Left kidney (tissue), 2 donors: ENCODE data around the gene ARHGEF2. TPM values are rescaled to one million over a fixed set of nuclear protein-coding genes. Genes with fewer than 3 reads are reported as not detected.
A peak's percentile ranks its signal among the peaks of the same experiment; 100 is the strongest.
"Not testable (repeated sequence)": the region's sequence is repeated elsewhere in the genome, so short reads cannot be mapped to it uniquely, and the experiment has no call there.

ENCODE experiments used
- DNase-seq: peaks from one replicate; pipeline ENCODE4 v3.0.0-alpha.2; 2013
- polyA plus RNA-seq: library from polyadenylated mRNA; unstranded; fragments of 120-200 nt; gene quantifications from one replicate; pipeline ENCODE4 v1.2.1, GENCODE V29; 2013; ENCODE audit not compliant: insufficient read length

The ARHGEF2 gene
- polyA plus RNA-seq, 1 donor: 86.7 TPM

DNA sequence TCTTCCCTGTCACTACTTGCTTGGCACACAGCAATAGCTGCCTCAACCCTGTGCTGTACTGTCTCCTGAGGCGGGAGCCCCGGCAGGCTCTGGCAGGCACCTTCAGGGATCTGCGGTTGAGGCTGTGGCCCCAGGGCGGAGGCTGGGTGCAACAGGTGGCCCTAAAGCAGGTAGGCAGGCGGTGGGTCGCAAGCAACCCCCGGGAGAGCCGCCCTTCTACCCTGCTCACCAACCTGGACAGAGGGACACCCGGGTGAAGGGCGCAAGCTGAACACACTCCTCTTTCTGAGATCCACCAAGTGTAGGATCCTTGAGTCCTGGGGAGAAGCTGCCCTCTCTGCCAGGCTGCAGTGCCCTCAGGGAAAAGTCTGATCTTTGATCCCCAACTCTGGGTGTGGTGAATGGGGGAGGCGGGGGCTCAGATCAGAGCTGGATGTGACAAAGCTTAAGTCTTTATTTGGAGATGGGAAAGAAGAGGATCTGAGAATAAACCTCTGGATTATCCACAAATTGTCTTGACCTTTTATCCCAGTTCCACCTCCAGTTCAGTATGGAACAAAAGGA is 35.7 kb downstream of the ARHGEF2 start:
- no peak for DNase-seq

DNA sequence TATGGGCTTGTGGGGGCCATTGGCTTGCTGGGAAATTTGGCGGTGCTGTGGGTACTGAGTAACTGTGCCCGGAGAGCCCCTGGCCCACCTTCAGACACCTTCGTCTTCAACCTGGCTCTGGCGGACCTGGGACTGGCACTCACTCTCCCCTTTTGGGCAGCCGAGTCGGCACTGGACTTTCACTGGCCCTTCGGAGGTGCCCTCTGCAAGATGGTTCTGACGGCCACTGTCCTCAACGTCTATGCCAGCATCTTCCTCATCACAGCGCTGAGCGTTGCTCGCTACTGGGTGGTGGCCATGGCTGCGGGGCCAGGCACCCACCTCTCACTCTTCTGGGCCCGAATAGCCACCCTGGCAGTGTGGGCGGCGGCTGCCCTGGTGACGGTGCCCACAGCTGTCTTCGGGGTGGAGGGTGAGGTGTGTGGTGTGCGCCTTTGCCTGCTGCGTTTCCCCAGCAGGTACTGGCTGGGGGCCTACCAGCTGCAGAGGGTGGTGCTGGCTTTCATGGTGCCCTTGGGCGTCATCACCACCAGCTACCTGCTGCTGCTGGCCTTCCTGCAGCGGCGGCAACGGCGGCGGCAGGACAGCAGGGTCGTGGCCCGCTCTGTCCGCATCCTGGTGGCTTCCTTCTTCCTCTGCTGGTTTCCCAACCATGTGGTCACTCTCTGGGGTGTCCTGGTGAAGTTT is 36.4 kb downstream of the ARHGEF2 start:
- no peak for DNase-seq

DNA sequence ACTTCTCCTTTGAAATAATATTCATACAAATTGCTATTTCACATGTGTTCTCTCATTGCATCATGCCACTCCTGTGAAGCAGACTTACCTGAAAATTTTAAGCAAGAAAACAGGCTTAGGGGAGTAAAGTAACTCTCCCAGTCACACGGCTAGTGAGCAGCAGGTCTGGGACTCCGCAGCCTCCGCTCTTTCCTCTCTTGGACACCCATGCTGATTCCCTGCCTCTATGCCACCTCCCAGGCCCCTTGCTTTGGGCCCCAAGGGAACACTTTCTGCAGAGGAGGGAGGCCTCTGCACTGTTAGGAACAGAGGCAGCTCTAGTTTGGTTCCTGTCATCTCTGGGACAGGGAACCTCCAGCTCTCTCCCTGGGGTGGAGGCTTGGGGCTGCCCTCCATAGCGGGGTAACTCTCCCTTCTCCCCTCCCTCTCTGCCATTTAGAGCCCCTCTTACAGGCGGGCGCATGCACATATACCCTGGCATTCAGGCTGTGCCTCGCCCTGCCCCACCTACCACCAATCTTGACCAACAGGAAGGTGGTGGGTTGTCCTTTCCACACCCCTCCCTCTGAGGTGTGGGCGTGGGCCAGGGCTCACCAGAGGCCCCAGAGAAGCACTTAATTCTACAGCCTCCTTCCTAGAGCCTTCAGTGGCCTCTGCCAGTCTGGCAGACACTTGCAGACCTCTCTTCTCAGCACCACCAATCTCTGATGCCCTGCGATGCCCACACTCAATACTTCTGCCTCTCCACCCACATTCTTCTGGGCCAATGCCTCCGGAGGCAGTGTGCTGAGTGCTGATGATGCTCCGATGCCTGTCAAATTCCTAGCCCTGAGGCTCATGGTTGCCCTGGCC is 37.1 kb downstream of the ARHGEF2 start, which contains the start of gene RXFP4:
RXFP4 (plus strand) TSS at position 646 of the 852 bp plus-strand sequence; CDS start at position 718, 72 bp downstream.
- DNase-seq: no peak

DNA sequence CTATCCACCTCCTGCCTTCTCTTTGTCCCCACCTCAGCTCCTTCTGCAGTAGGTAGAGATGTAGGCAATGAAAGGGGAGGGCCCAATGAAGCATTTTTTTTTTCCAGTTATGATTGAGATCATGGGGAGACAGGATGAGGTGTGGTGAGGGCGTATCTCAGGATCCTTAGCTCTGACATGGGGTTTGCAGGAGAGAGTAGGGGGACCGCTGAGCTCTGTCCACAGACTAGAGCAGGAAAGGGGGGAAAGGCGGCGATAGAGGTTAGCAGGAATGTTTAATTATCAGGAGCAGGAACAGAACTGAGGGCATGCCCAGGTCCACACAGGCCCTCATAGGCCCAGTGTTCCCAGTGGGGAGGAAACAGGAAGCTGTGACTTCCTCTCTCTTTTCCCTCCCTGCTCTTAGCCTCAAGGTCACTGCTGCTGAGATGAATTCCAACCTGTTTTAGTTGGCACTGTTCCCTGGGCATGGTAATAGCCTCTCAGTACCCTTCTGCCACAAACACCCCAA is 37.8 kb downstream of the ARHGEF2 start:
- DNase-seq: peak; percentile 55

DNA sequence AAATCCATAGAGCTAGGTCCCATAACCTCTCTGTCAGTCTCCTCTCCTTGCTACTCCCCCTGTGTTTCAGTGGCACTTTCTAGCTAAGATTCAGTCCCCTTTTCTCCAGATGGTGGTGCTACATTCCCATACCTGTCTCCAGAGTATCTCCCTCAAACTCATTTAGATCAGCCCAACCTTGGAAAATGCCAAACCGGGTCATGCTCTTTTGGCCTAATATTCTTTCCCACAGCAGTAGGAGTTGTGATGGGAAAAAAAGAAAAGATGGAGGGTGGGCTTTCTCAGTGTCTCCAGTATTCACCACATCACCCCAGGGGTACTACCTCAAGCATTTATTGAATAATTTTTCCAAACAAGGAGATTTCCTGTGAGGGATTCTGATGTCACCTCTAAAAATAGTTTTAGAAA is 40.1 kb downstream of the ARHGEF2 start:
- peak; percentile 77 for DNase-seq

DNA sequence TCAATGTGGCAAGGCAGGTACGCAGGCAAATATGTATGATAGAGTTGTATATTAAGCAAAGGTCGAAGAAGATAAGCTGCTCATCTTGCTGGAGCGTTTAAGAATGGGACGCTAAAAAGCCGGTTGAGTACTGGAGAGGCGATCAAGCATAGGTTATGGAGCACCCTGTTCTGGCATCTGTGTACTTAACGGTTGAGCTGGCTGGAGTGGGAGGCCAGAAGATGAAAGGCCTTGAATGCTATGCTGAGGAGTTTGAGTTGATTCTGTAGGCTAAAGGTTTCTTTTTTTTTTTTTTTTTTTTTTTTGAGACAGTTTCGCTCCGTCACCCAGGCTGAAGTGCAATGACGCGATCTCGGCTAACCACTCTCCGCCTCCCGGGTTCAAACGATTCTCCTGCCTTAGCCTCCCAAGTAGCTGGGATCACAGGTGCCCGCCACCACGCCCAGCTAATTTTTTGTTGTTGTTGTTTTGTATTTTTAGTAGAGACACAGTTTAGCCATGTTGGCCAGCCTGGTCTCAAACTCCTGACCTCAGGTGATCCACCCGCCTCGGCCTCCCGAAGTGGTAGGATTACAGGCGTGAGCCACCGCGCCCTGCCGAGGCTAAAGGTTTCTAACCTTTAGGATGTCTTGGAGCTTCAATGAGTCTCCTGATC is 43.3 kb downstream of the ARHGEF2 start:
- DNase-seq: peak; percentile 45

DNA sequence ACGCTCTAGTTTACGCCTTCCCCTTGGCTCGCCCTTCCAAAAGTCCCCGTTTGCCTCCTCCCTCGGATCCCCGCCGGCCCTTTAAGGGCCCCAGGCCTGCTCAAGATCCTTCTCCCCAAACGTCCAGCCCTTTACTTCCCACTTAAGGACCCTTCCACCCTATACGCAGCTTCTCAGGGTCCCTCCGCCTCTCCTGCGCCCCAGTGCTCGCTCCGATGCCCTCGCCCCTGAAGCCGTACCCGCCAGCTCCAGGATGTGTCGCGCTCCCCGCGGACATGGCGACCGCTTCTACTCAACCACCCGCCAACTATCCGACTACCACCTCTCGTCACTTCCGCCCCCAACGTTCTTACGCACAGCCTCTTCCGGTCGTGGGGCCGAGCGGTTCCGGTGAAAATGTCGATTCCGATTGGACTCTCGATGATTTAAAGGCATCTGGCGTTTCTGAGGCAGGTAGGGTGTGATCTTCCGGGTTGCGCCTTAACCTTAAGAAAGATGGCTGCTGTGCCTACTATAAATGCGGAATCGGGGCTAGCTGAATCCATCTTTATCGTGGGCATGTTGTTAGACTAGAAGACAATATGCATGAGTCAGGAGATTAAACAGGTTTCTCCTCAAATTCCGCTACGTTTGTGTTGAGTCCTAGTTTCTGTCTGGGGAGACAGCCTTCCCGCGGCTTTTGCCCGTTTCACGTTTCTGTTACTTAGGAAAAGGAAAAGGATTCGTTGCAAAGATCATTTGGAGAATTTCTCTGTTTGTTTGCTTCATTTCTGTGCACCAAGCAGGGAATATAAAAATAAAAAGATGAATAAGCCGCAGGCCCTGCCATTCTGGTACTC is 44.0 kb downstream of the ARHGEF2 start, which contains the start of gene KHDC4:
KHDC4 (minus strand) TSS at position 317 of the 839 bp plus-strand sequence; CDS start at position 277, 40 bp downstream.
- DNase-seq: peak; percentile 99

DNA sequence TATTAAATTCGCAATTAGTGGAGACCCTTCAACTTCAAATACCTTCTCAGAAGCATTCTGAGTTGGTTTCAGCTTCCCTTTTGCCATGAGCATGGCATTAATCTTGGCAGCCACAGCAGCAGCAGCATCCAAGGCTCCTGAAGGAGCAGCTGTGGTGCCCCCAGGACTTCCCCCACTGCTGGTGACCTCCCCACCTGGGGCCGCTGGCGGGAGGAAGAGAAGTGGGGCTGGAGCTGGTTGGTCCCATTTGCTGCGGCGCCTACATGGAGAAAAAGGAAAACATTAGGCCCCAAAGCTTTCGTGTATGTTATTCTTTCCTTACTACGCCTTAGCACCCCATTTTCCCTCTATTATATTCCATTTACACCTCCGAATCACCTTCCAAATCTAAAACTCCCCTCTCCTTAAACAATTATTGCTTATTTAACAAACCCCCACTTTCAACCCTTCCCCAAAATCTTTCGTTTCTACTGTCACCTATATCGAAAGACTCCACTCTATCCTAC is 44.7 kb downstream of the ARHGEF2 start:
- DNase-seq: peak; percentile 8

DNA sequence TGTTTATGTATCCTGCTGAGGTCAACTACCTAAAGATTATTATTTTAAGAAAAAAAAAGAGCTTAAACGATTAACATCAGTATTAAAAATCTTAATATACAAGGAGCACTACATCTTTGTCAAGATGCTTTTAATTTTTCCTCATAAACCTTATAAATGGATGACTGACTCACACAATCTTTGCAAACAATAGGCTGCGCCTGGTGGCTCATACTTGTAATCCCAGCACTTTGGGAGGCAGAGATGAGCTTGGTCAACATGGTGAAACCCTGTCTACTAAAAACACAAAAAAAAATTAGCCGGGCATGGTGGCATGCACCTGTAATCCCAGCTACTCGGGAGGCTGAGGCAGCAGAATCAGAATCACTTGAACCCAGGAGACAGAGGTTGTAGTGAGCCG is 45.9 kb downstream of the ARHGEF2 start:
- DNase-seq: no peak

DNA sequence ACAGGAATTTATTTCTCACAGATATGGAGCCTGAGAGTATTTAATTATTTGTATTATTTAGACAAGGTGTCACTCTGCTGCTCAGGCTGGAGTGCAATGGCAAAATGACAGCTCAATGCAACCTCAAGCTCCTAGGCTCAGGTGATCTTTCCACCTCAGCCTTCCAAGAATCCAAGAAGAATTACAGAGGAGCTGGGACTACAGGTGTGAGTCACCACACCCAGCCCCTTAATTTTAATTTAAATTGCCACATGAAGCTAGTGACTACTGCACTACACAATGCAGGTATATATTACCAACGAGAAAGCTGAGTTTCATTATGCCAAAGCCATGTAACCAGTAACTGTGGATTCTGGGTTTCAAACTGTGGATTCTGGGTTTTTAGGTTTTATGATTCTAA is 46.3 kb downstream of the ARHGEF2 start:
- DNase-seq: no peak

DNA sequence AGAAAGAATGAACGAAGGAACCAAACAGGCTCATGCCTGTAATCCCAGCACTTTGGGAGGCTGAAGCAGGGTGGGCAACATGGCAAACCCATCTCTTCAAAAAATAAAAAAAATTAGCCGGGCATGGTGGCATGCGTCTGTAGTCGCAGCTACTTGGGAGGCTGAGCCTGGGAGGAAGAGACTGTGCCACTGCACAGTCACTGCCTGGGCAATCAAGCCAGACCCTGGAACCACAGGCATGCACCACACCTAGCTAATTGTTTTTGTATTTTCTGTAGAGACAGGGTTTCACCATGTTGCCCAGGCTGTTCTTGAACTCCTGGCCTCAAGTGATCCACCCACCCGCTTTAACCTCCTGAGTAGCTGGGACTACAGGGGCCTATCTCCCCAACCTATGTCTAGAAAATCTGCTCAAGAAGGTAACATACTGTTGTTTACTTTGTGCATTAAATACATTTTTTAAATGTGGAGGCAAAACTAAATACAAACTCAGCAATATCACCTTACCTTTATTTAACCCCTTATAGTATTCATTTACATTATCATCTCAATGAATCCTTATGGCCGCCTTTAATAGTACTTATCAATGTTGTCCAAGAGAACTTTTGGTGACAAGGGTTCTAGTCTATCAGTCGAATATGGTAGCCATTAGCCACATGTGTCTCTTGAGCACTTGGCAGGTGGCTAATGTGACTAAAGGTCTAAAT is 46.9 kb downstream of the ARHGEF2 start:
- DNase-seq: no peak

DNA sequence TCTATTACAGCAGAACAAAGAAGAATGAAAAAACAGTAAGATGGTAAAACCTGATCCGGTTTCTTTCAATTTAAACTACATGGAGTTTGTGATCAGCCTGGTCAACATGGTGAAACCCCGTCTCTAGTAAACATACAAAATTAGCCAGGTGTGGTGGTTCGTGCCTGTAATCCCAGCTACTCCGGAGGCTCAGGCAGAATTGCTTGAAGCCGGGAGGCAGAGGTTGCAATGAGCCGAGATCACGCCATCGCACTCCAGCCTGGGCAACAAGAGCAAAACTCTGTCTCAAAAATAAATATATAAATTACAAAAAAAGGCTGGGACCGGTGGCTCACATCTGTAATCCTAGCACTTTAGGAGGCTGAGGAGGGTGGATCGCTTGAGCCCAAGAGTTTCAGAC is 47.6 kb downstream of the ARHGEF2 start:
- not testable (repeated sequence) for DNase-seq

DNA sequence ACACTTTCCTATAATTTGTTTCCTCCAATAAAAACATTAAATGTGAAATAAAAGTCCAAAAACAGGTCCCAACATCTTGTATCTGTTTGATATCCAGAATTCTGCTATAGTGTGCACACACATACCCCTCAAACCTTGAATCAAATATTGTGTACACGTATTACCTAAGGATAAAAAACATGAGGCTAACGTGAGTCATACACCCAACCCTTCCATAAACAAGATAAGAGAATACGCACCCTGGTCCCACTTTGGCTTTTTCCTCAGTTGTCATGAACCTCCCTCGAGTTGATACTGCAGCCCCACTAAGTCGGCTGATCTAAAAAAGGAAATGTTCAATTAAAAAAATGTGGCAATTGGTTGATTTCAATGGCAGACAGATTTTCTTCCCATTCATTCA is 49.3 kb downstream of the ARHGEF2 start:
- DNase-seq: no peak

DNA sequence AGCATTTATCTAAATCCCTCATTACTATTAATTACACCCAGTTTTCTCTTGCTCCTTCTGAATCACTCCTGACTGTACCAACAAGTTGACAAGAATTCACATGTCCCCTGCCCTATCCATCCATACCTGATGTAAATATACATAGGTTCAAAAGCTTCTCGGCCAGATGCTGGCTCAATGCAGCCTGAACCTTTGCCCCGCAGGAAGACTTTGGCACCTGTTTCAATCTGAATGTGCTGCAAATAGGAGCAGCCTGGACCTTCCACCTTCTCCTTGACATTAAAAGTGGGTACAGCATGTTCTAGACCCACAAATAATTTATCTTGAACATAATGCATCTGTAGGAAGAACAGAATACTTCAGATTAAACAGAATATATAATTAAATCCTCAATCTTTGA is 52.8 kb downstream of the ARHGEF2 start:
- no peak for DNase-seq

DNA sequence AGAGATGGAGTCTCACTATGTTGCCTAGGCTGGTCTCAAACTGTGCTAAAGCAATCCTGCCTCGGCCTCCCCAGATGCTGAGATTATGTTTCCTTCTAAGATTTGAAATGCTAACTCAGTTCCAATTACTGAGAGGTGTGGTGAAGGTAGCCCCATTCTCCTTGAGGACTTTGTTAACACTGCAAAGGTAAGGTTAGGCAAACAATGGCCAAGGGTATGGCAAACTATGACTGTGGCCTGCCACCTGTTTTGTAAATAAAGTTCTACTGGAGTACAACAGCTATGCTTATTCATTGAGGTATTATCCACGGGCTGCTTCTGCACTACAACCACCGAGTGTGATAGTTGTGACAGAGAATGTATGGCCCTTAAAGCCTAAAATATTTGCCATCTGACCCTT is 57.6 kb downstream of the ARHGEF2 start:
- DNase-seq: no peak

DNA sequence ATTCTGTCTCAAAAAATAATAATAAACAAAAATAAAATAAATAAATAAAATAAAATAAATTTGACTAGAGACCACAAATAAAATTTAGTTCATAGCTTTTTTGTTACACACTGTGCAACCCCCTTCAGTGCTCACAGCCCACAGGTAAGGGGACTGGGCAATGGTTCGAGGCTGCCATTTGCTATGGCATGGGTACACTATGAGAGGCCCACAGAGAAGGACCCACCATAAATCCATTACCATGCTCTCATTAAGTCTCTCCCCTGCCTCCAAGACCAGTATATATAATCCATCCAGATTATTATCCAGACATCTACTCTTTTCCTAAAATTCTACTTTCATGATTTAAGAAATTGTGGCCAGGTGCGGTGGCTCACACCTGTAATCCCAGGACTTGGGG is 58.5 kb downstream of the ARHGEF2 start:
- no peak for DNase-seq

DNA sequence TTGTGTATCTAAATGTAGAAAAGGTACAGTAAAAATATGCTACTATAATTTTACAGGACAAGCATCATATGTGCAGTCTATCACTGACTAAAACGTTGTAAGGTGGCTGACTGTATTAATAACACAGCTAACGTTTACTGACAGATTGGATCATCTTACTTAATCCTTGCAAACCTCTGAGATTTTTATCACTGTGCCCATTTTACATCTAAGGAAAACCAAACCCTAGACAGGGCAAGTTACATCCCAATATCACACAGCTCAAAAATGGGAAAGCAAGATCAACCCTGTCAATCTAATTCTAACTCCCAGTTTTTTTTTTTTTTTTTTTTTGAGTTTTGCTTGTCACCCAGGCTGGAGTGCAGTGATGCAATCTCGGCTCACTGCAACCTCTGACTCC is 59.7 kb downstream of the ARHGEF2 start:
- DNase-seq: no peak

DNA sequence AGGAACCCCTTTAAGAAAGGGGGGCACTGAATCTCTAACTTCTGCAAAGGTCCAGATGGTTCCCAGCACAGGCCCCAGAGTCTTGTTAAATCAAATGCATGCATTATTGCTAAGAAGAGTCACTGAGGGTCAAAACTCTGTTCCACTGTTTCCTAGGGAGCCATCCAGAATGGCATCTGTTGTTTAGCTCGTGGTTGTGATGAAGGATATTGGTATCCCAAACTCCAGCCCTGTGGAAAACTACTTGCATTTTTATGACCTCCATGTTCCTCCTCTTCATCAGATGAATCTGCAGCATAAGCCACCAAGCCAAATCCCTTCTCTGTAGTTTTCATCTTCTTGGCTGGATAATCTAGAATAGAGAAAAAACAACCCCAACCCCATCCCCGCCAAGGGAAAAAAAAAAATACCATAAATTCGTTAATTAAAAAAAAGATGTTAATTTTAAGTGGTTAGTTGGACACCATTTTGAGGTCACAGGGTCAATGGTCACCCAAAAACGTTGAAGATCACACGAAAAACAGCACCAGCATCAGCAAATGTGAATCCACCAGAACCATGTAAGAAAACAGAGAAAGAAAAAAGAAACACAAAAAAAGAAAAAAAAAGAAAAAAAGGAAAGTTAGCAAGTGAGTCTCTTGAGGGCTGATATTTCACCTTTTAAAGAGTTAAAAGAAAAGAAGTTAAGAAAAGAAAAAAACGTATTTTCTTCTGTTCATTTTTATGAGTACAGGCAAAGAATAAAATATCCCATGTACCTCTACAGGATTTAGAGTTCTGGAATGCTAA is 64.2 kb downstream of the ARHGEF2 start:
- no peak for DNase-seq

DNA sequence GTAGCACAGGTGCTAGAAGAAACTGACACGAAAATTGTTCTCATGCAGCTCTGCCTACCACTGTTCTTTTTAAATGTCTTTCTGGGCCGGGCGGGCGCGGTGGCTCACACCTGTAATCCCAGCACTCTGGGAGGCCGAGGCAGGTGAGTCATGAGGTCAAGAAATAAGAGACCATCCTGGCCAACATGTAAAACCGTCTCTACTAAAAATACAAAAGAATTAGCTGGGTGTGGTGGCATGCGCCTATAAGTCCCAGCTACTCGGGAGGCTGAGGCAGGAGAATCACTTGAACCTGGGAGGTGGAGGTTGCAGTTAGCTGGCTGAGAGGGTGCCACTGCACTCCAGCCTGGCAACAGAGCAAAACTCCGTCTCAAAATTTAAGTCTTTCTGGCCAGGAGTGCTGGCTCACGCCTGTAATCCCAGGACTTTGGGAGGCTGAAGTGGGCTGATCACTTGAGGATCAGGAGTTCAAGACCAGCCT is 66.3 kb downstream of the ARHGEF2 start:
- DNase-seq: no peak
